T-cell (primary cell): ENCODE results near the gene MED19. TPM values are rescaled to one million over a fixed set of nuclear protein-coding genes. Genes with fewer than 3 reads are reported as not detected.

ENCODE experiments used
- ATAC-seq, 4 experiments: fragments of 200-7000 bp in 3 of 4; fragments of 150-1000 bp in 1 of 4; cut with Tn5 transposase; replicated peaks in 1 of 4; 1 replicate in 3 of 4; 2 replicates in 1 of 4; pipeline ENCODE4 v1.10.0; 2021; ENCODE audit warnings: moderate library complexity in 3 of 4, mild to moderate bottlenecking in 2 of 4, moderate number of reproducible peaks in 1 of 4
- CTCF ChIA-PET, 2 donors: fragments of 300-600 bp; sonication (Branson Sonifier 250); formaldehyde crosslinking; loops; one replicate each; lab custom pipeline; 2022; ENCODE audit warnings: antibody characterized with exemption in 2 of 2; lab: Charles Lee
- POLR2A ChIA-PET, 2 donors: fragments of 300-600 bp; sonication (Branson Sonifier 250); formaldehyde crosslinking; loops; one replicate each; lab custom pipeline; 2022; ENCODE audit warnings: antibody characterized with exemption in 2 of 2; lab: Charles Lee
- DNase-seq, 35 experiments: peaks; one replicate each; pipeline versions ENCODE4 v3.0.0 to v3.0.0-alpha.2; 2013 to 2023
- H3K27ac ChIP-seq: one replicate; pipeline ENCODE4 v1.5.1; 2013; ENCODE audit warnings: low read length
- H3K27me3 ChIP-seq, 2 experiments: replicated peaks in 1 of 2; 1 replicate in 1 of 2; 2 replicates in 1 of 2; pipeline versions ENCODE4 v1.6.1 to v1.7.0; 2013; ENCODE audit warnings: low read length in 1 of 2, mixed read lengths in 1 of 2; ENCODE audit not compliant: control insufficient read depth in 2 of 2, insufficient read depth in 2 of 2; ENCODE audit errors: extremely low read depth in 1 of 2
- H3K36me3 ChIP-seq, 2 donors: 1 replicate in 1 of 2; 2 replicates in 1 of 2; pipeline versions ENCODE4 v1.6.1 to v1.7.0; 2013; ENCODE audit warnings: low read length in 1 of 2; ENCODE audit not compliant: control insufficient read depth in 2 of 2, insufficient read depth in 1 of 2; ENCODE audit errors: extremely low read depth in 1 of 2
- H3K4me1 ChIP-seq, 2 experiments: 1 replicate in 1 of 2; 2 replicates in 1 of 2; pipeline versions ENCODE4 v1.6.1 to v1.7.0; 2013; ENCODE audit warnings: low read length in 2 of 2, mixed read lengths in 1 of 2; ENCODE audit not compliant: insufficient read depth in 2 of 2, control insufficient read depth in 1 of 2; ENCODE audit errors: extremely low read depth in 1 of 2
- H3K4me3 ChIP-seq, 2 donors: 1 replicate in 1 of 2; 2 replicates in 1 of 2; pipeline versions ENCODE4 v1.5.1 to v1.7.0; 2013; ENCODE audit warnings: mild to moderate bottlenecking in 2 of 2, low read length in 1 of 2, moderate library complexity in 1 of 2; ENCODE audit not compliant: control insufficient read depth in 1 of 2; ENCODE audit errors: extremely low read depth in 1 of 2
- H3K9me3 ChIP-seq: 2 replicates; pipeline ENCODE4 v1.7.0; 2013
- H3K27ac Mint-ChIP-seq, 2 donors: one replicate each; pipeline ENCODE4 v1.8.0; 2020 to 2021; ENCODE audit warnings: mild to moderate bottlenecking in 2 of 2, mixed read lengths in 2 of 2
- H3K27me3 Mint-ChIP-seq, 2 donors: one replicate each; pipeline ENCODE4 v1.8.0; 2021 to 2022; ENCODE audit warnings: mixed read lengths in 2 of 2
- H3K36me3 Mint-ChIP-seq: one replicate; pipeline ENCODE4 v1.8.0; 2021; ENCODE audit warnings: mixed read lengths
- H3K4me1 Mint-ChIP-seq, 3 donors: one replicate each; pipeline ENCODE4 v1.8.0; 2020 to 2022; ENCODE audit warnings: mixed read lengths in 3 of 3, mild to moderate bottlenecking in 1 of 3
- H3K4me3 Mint-ChIP-seq, 3 donors: one replicate each; pipeline ENCODE4 v1.8.0; 2020 to 2022; ENCODE audit warnings: mild to moderate bottlenecking in 3 of 3, mixed read lengths in 3 of 3, moderate library complexity in 3 of 3
- H3K9me3 Mint-ChIP-seq, 3 donors: one replicate each; pipeline ENCODE4 v1.8.0; 2020 to 2022; ENCODE audit warnings: mixed read lengths in 3 of 3
- WGBS: methylation state at CpG from one replicate; pipeline ENCODE4 v1.1.5; 2013; ENCODE audit warnings: missing lambda C conversion rate; ENCODE audit not compliant: insufficient coverage; 5-methylcytosine and 5-hydroxymethylcytosine counted together
- total RNA-seq, 35 experiments: library from RNA in 6 of 35; stranded (reverse) in 6 of 35; fragments of 120-200 nt in 1 of 35; gene quantifications; one replicate each; pipeline versions ENCODE4 v1.2.1 to v1.2.4 and lab custom pipeline; 2013 to 2026

Gene MED19
- total RNA-seq, 5 donors from 2014 or later (not counting 1 experiment from before 2014, with no cell fraction given): 11.4 to 14.8 (median 12.7) TPM

GRCh38 chr11:57667117-57667735 lies 44.8 kb downstream of the MED19 start:
- WGBS: 0% methylated on average over 14 of the region's 29 CpGs
- DNase-seq (peak in 33 of 35 experiments; percentile 60 to 98 (median 94)), ATAC-seq (peak; percentile 70 to 76 (median 72))
- Mint-ChIP-seq H3K27ac (peak overlapping the region; percentile 99 to 100), H3K36me3 (peaks cover 10% of the 10 kb centered on the region), H3K27me3 (no peaks in the 10 kb centered on the region), H3K4me1 (peaks cover 50 to 55% (median 50%) of the 10 kb centered on the region in 3 donors), H3K9me3 (no peaks in the 10 kb centered on the region), H3K4me3 (peak overlapping the region; percentile 93 to 98 (median 95))
- peaks cover 22 to 23% of the 10 kb centered on the region in 2 experiments for H3K4me1 ChIP-seq
- ChIA-PET POLR2A (interaction anchor here (0.7 to 1.0 kb wide), 3 partner anchors 9 to 888 kb away, joined by 4 to 12 read pairs (median 6); partner anchors contain the start of gene CLP1 (in 1 of the 2)), CTCF (interaction anchor here (0.8 to 2.1 kb wide), 5 partner anchors 23 to 174 kb away, joined by 3 to 5 read pairs (median 4); partner anchors contain the start of gene SELENOH (in 1 of the 2))
- peak overlapping the region; percentile 90 to 98 for H3K4me3 ChIP-seq
- H3K36me3 ChIP-seq: peaks cover 0 to 18% of the 10 kb centered on the region in 2 donors
- H3K9me3 ChIP-seq: no peaks in the 10 kb centered on the region
- H3K27me3 ChIP-seq: no peaks in the 10 kb centered on the region
- H3K27ac ChIP-seq: peak overlapping the region; percentile 100

GRCh38 chr11:57663975-57664374 lies 48.0 kb downstream of the MED19 start:
- no peaks in the 10 kb centered on the region for H3K27me3 ChIP-seq
- H3K36me3 ChIP-seq: peaks cover 5 to 37% of the 10 kb centered on the region in 2 donors
- DNase-seq (no peak), ATAC-seq (no peak)
- no peaks in the 10 kb centered on the region for H3K9me3 ChIP-seq
- Mint-ChIP-seq H3K27me3 (no peaks in the 10 kb centered on the region), H3K9me3 (no peaks in the 10 kb centered on the region), H3K36me3 (peaks cover 28% of the 10 kb centered on the region), H3K4me1 (peaks cover 24 to 40% (median 37%) of the 10 kb centered on the region in 3 donors), H3K4me3 (no peak overlapping the region), H3K27ac (no peak overlapping the region)
- ChIA-PET POLR2A (no interaction called here), CTCF (no interaction called here)
- 95% methylated on average over 6 of the region's 9 CpGs for WGBS
- peaks cover 8 to 18% of the 10 kb centered on the region in 2 experiments for H3K4me1 ChIP-seq
- no peak overlapping the region for H3K27ac ChIP-seq
- H3K4me3 ChIP-seq: no peak overlapping the region

- Mint-ChIP-seq H3K36me3 (peaks cover 30% of the 10 kb centered on the region), H3K4me1 (peaks cover 29 to 43% (median 40%) of the 10 kb centered on the region in 3 donors), H3K27ac (no peak overlapping the region), H3K9me3 (no peaks in the 10 kb centered on the region), H3K4me3 (no peak overlapping the region), H3K27me3 (no peaks in the 10 kb centered on the region)
- Histone ChIP-seq H3K27ac (no peak overlapping the region), H3K36me3 (peaks cover 5 to 37% of the 10 kb centered on the region in 2 donors), H3K4me1 (peaks cover 10 to 27% of the 10 kb centered on the region in 2 experiments), H3K4me3 (no peak overlapping the region), H3K27me3 (no peaks in the 10 kb centered on the region), H3K9me3 (no peaks in the 10 kb centered on the region)
- ChIA-PET POLR2A (no interaction called here), CTCF (interaction anchor here in 1 of 2 donors (0.9 kb wide), 1 partner anchor 905 kb away, joined by 3 read pairs; no protein-coding TSS in a partner anchor)
- WGBS: 30% methylated on average over 1 of the region's 4 CpGs
- ATAC-seq (no peak), DNase-seq (peak in 1 of 35 experiments; percentile 24)
Measured at GRCh38 chr11:57662893-57663292, 49.1 kb downstream of the MED19 start.

- peaks cover 33 to 43% (median 41%) of the 10 kb centered on the region in 3 donors for H3K4me1 Mint-ChIP-seq
- H3K27me3 ChIP-seq: no peaks in the 10 kb centered on the region
- ATAC-seq (no peak), DNase-seq (no peak)
- 90% methylated on average over 6 of the region's 14 CpGs for WGBS
- no peak overlapping the region for H3K27ac Mint-ChIP-seq
- peaks cover 5 to 25% of the 10 kb centered on the region in 2 experiments for H3K4me1 ChIP-seq
- POLR2A ChIA-PET: interaction anchor here in 1 of 2 donors (0.6 kb wide), 1 partner anchor 29 kb away, joined by 3 read pairs; no protein-coding TSS in a partner anchor
- no peak overlapping the region for H3K4me3 ChIP-seq
- H3K4me3 Mint-ChIP-seq: peak overlapping the region in 1 of 3 donors; percentile 87
- H3K36me3 Mint-ChIP-seq: peaks cover 30% of the 10 kb centered on the region
- CTCF ChIA-PET: interaction anchor here in 1 of 2 donors (0.5 to 0.6 kb wide), 2 partner anchors 55 to 57 kb away, joined by 3 to 4 read pairs; no protein-coding TSS in a partner anchor
- no peaks in the 10 kb centered on the region for H3K9me3 ChIP-seq
- H3K36me3 ChIP-seq: peaks cover 5 to 37% of the 10 kb centered on the region in 2 donors
- no peak overlapping the region for H3K27ac ChIP-seq
- no peaks in the 10 kb centered on the region for H3K9me3 Mint-ChIP-seq
- H3K27me3 Mint-ChIP-seq: no peaks in the 10 kb centered on the region
Measured at GRCh38 chr11:57659669-57660068, 52.3 kb downstream of the MED19 start.

GRCh38 chr11:57658023-57658361 lies 54.0 kb downstream of the MED19 start:
- H3K27me3 Mint-ChIP-seq: no peaks in the 10 kb centered on the region
- peaks cover 5 to 35% of the 10 kb centered on the region in 2 donors for H3K36me3 ChIP-seq
- ATAC-seq: peak in 1 of 4 experiments; percentile 15
- H3K9me3 Mint-ChIP-seq: no peaks in the 10 kb centered on the region
- peak overlapping the region; percentile 95 to 97 for H3K27ac Mint-ChIP-seq
- ChIA-PET CTCF (interaction anchor here (0.7 to 2.4 kb wide), 2 partner anchors 9 to 14 kb away, joined by 4 to 16 read pairs; partner anchors contain the start of gene YPEL4 (in 1 of the 2)), POLR2A (interaction anchor here in 1 of 2 donors (1.0 kb wide), 1 partner anchor 9 kb away, joined by 4 read pairs; no protein-coding TSS in a partner anchor)
- peaks cover 30% of the 10 kb centered on the region for H3K36me3 Mint-ChIP-seq
- H3K4me3 Mint-ChIP-seq: peak overlapping the region; percentile 87 to 99 (median 97)
- H3K9me3 ChIP-seq: no peaks in the 10 kb centered on the region
- peaks cover 38 to 46% (median 41%) of the 10 kb centered on the region in 3 donors for H3K4me1 Mint-ChIP-seq
- 0% methylated on average over 3 of the region's 8 CpGs for WGBS
- no peaks in the 10 kb centered on the region for H3K27me3 ChIP-seq
- peak overlapping the region; percentile 70 to 91 for H3K4me3 ChIP-seq
- H3K27ac ChIP-seq: peak overlapping the region; percentile 90
- peak in 1 of 35 experiments; percentile 26 for DNase-seq
- peaks cover 5 to 25% of the 10 kb centered on the region in 2 experiments for H3K4me1 ChIP-seq
